Common myeloid progenitor, CD34-positive (primary cell): ENCODE data around the gene ZER1.
A peak's percentile ranks its signal among the peaks of the same experiment; 100 is the strongest.

Source experiments
- CTCF ChIA-PET: fragments of 350-600 bp; sonication (Branson Sonifier 250); formaldehyde crosslinking; loops from one replicate; lab custom pipeline; 2021; ENCODE audit warnings: antibody characterized with exemption; lab: Charles Lee
- POLR2A ChIA-PET: fragments of 350-600 bp; sonication (Branson Sonifier 250); formaldehyde crosslinking; loops from one replicate; lab custom pipeline; 2021; ENCODE audit warnings: antibody characterized with exemption; lab: Charles Lee
- DNase-seq, 3 donors: peaks; one replicate each; pipeline versions ENCODE4 v3.0.0 to v3.0.0-alpha.2; 2013
- H3K27ac ChIP-seq, 2 experiments: 1 replicate in 1 of 2; 2 replicates in 1 of 2; pipeline ENCODE4 v1.7.0; 2013; ENCODE audit warnings: inconsistent platforms in 2 of 2, low read length in 2 of 2, mild to moderate bottlenecking in 2 of 2, low read depth in 1 of 2, moderate library complexity in 1 of 2; ENCODE audit not compliant: severe bottlenecking in 2 of 2, insufficient read depth in 1 of 2, poor library complexity in 1 of 2
- H3K27me3 ChIP-seq, 5 experiments: replicated peaks in 2 of 5; 1 replicate in 3 of 5; 2 replicates in 2 of 5; pipeline versions ENCODE4 v1.6.1 to v1.7.0; 2013; ENCODE audit warnings: low read length in 4 of 5, mild to moderate bottlenecking in 2 of 5, moderate library complexity in 2 of 5, inconsistent platforms in 1 of 5; ENCODE audit not compliant: insufficient read depth in 5 of 5, control insufficient read depth in 4 of 5
- H3K36me3 ChIP-seq, 4 experiments: 1 replicate in 2 of 4; 2 replicates in 2 of 4; pipeline versions ENCODE4 v1.6.1 to v1.7.0; 2013; ENCODE audit warnings: low read length in 3 of 4, control low read depth in 1 of 4, mild to moderate bottlenecking in 1 of 4; ENCODE audit not compliant: control insufficient read depth in 4 of 4, insufficient read depth in 4 of 4
- H3K4me1 ChIP-seq, 4 experiments: 1 replicate in 3 of 4; 2 replicates in 1 of 4; pipeline versions ENCODE4 v1.6.1 to v1.7.1; 2013; ENCODE audit warnings: low read length in 3 of 4, mild to moderate bottlenecking in 3 of 4, control low read depth in 1 of 4, inconsistent platforms in 1 of 4, moderate library complexity in 1 of 4; ENCODE audit not compliant: control insufficient read depth in 4 of 4, insufficient read depth in 4 of 4; ENCODE audit errors: control extremely low read depth in 1 of 4
- H3K4me3 ChIP-seq, 7 experiments: 1 replicate in 4 of 7; 2 replicates in 3 of 7; pipeline versions ENCODE4 v1.5.1 to v1.7.0; 2013; ENCODE audit warnings: mild to moderate bottlenecking in 7 of 7, low read length in 6 of 7, moderate library complexity in 6 of 7, inconsistent platforms in 2 of 7, low read depth in 2 of 7, control low read depth in 1 of 7; ENCODE audit not compliant: insufficient read depth in 4 of 7, control insufficient read depth in 1 of 7; ENCODE audit errors: extremely low read depth in 1 of 7
- H3K9me3 ChIP-seq, 5 experiments: 1 replicate in 4 of 5; 2 replicates in 1 of 5; pipeline versions ENCODE4 v1.6.1 to v1.7.1; 2013; ENCODE audit warnings: low read length in 4 of 5, mild to moderate bottlenecking in 2 of 5, inconsistent platforms in 1 of 5, low read depth in 1 of 5, moderate library complexity in 1 of 5; ENCODE audit not compliant: control insufficient read depth in 4 of 5, insufficient read depth in 2 of 5; ENCODE audit errors: control extremely low read depth in 1 of 5
- WGBS: methylation state at CpG from one replicate; pipeline ENCODE4 v1.1.5; 2013; ENCODE audit not compliant: insufficient coverage; 5-methylcytosine and 5-hydroxymethylcytosine counted together

ZER1 gene

DNA sequence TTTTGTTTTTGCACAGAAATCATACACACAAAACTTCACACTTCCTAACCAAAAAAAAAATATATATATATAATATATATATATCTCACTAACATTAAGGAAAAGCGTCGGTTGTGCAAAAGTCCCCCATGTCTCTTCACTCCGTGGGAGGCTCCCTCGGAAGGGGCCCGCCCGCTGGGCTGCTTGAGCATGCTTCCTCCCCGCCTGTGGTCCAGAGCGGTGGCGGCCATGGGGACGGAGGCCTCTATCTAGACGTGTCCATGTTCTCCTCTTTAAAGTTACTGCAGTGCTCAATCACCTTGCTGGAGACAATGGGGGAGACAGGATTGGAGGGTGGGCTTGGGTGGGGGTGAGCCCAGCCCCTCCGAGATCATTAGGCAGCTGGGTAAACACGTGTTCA, 40.6 kb downstream of the ZER1 start:
- H3K9me3 ChIP-seq, result no peaks in the 10 kb centered on the region
- H3K27me3 ChIP-seq, result no peaks in the 10 kb centered on the region
- H3K4me3 ChIP-seq, result no peak overlapping the region
- peaks cover 11 to 46% (median 15%) of the 10 kb centered on the region in 4 experiments for H3K36me3 ChIP-seq
- POLR2A ChIA-PET, result no interaction called here
- no peak overlapping the region for H3K27ac ChIP-seq
- WGBS, result 100% methylated on average over 8 of the region's 13 CpGs
- no peak for DNase-seq
- peaks cover 0 to 2% (median 0%) of the 10 kb centered on the region in 4 experiments for H3K4me1 ChIP-seq
- CTCF ChIA-PET, result interaction anchor here (0.7 to 1.2 kb wide), 2 partner anchors 34 to 88 kb away, joined by 3 read pairs; no protein-coding TSS in a partner anchor

DNA sequence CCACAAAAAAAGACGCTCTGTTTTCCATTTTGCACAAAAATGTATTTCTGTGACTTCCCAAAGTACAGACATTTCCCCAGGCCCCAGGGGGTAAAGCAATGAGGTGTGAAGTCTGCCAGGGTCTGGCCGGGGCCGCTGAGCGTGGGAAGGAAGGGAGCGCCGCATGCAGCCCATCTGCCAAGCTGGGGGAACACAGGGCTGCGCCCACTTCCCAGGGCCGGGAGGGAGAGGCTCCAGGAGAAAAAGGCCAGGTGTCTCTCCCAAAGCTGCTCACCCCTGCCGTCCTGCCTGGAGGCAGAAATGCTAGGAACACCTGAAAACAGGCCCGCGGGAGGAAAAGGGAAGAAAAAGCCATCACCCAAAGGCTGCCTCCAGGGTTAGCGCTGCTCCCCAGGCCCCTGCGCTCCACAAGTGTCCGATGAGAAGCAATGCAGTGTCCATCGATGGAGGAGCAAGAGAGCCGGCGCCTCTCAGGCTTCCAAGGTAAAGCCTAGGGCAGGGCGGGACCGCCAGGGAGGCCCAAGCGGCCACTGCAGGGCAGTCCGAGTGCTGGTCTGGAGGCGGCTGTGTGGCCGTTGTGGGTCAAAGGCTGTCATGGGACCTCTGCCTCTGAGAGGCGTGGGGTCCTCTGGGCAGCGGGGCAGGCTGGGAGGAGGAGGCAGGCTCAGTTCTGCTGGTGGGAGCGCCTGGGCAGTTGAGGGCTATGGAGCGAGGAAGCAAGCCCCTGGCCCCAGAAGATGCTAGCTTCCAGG, 41.8 kb downstream of the ZER1 start:
- H3K36me3 ChIP-seq, result peaks cover 8 to 39% (median 12%) of the 10 kb centered on the region in 4 experiments

DNA sequence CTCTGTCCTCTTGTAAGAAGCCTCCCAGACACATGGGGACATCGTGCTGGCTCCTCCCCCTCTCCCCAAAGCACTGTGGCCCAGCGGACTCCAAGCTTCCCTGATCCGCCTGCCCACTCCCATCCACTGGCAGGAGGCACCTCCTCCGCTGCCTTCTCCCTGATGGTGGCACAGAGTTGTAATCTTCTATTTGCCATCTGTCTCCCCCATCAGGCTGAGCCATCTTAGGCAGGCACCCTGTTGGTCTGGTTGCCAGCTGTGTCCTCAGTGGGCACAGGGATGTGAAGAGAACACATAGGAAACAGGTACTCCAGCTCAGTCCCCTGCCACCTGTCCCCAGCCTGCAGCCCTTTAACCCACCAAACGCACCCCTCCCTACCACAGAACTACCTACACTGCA, 42.4 kb downstream of the ZER1 start:
- 84% methylated on average over 4 of the region's 5 CpGs for WGBS
- H3K27ac ChIP-seq, result no peak overlapping the region
- ChIA-PET POLR2A (interaction anchor here (0.6 kb wide), 1 partner anchor 126 kb away, joined by 3 read pairs; no protein-coding TSS in a partner anchor), CTCF (no interaction called here)
- no peaks in the 10 kb centered on the region for H3K27me3 ChIP-seq
- DNase-seq, result no peak
- H3K36me3 ChIP-seq, result peaks cover 5 to 33% (median 10%) of the 10 kb centered on the region in 4 experiments
- H3K4me3 ChIP-seq, result no peak overlapping the region
- no peaks in the 10 kb centered on the region for H3K9me3 ChIP-seq
- H3K4me1 ChIP-seq, result peaks cover 0 to 11% (median 10%) of the 10 kb centered on the region in 4 experiments

More for the DNA sequence above, 41.8 kb downstream of the ZER1 start:
- no peaks in the 10 kb centered on the region for H3K27me3 ChIP-seq
- H3K27ac ChIP-seq, result no peak overlapping the region
- no peaks in the 10 kb centered on the region for H3K9me3 ChIP-seq
- ChIA-PET CTCF (no interaction called here), POLR2A (no interaction called here)
- 99% methylated on average over 25 of the region's 27 CpGs for WGBS
- no peak overlapping the region for H3K4me3 ChIP-seq
- peaks cover 0 to 5% (median 3%) of the 10 kb centered on the region in 4 experiments for H3K4me1 ChIP-seq
- DNase-seq, result no peak

DNA sequence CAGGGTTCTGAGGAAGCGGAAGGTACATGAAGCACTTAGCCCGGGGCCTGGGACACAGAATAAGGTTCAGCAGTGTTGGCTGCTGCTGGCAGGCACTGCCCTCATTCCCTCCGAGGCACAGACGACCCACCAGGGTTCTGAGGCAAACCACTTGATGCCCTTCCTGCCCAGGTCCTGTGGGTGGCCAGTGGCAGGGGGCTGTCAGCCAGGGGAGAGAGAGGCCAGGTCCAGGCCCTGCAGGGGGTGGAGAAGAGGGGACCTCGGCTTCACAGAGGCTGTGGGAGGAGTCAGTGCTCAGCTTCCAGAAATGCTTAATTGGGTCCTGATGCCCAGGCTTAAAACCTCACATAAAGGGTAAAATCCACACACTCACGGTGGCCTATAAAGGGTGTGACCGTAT, 43.4 kb downstream of the ZER1 start:
- no peak overlapping the region for H3K27ac ChIP-seq
- peaks cover 5 to 29% (median 10%) of the 10 kb centered on the region in 4 experiments for H3K36me3 ChIP-seq
- H3K4me1 ChIP-seq, result peaks cover 0 to 17% (median 11%) of the 10 kb centered on the region in 4 experiments
- H3K9me3 ChIP-seq, result no peaks in the 10 kb centered on the region
- no peak overlapping the region for H3K4me3 ChIP-seq
- POLR2A ChIA-PET, result no interaction called here
- DNase-seq, result no peak
- no peaks in the 10 kb centered on the region for H3K27me3 ChIP-seq
- WGBS, result 88% methylated on average over 7 of the region's 7 CpGs
- CTCF ChIA-PET, result no interaction called here

DNA sequence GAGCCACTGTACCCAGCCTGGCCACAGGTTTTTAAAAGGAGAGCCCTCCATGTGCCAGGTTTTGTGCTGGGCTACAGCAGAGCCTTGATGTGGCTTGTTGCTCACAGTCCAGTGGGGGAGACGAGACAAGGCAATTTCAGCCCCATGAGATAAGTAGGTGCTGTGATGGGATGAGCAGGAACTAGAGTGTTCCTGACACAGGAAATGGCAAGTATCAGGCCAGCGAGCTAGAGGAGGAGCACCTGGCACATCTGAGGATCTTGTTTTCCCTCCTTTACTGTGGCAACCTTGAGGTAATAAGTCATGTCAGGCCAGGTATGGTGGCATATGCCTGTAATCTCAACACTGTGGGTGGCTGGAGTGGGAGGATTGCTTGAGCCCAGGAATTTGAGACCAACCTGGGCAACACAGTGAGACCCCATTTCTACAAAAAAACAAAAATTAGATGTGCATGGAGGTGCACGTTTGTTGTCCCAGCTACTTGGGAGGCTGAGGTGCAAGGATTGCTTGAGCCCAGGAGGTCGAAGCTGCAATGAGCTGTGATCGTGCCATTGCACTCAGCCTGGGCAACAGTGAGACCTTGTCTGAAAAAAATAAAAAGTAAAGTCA, 44.0 kb downstream of the ZER1 start:
- ChIA-PET POLR2A (no interaction called here), CTCF (no interaction called here)
- Histone ChIP-seq H3K27me3 (no peaks in the 10 kb centered on the region), H3K4me1 (peaks cover 0 to 23% (median 16%) of the 10 kb centered on the region in 4 experiments), H3K36me3 (peaks cover 4 to 24% (median 7%) of the 10 kb centered on the region in 4 experiments), H3K27ac (no peak overlapping the region), H3K4me3 (no peak overlapping the region), H3K9me3 (no peaks in the 10 kb centered on the region)
- 89% methylated on average over 5 of the region's 5 CpGs for WGBS
- DNase-seq, result no peak

GRCh38 chr9:128724744-128725211, 46.9 kb downstream of the ZER1 start:
- H3K4me1 ChIP-seq, result peaks cover 0 to 30% (median 18%) of the 10 kb centered on the region in 4 experiments
- peaks cover 3 to 28% (median 15%) of the 10 kb centered on the region in 4 experiments for H3K36me3 ChIP-seq
- peak; percentile 22 to 59 (median 59) for DNase-seq
- ChIA-PET CTCF (interaction anchor here (1.1 to 2.4 kb wide), 3 partner anchors 9 to 93 kb away, joined by 3 to 9 read pairs (median 5); partner anchors contain the start of gene ENDOG), POLR2A (no interaction called here)
- H3K27me3 ChIP-seq, result no peaks in the 10 kb centered on the region
- no peaks in the 10 kb centered on the region for H3K9me3 ChIP-seq
- peak overlapping the region in 6 of 7 experiments; percentile 73 to 95 (median 84) for H3K4me3 ChIP-seq
- 34% methylated on average over 8 of the region's 10 CpGs for WGBS
- H3K27ac ChIP-seq, result no peak overlapping the region
